ENCODE measurements around the gene ZNF174. TPM values are rescaled to one million over a fixed set of nuclear protein-coding genes. Genes with fewer than 3 reads are reported as not detected.

ZNF174 gene
- polyA plus RNA-seq, 2 of the 4 experiments (the other 2 are of a cell fraction) = 9.5 to 15.8 TPM

- TF ChIP-seq JUNB (IDR thresholded peaks at IDR 0.05) = no peak
Observed at GRCh38 chr16:3431779-3432219, 30.8 kb downstream of the ZNF174 start (continued).

DNA sequence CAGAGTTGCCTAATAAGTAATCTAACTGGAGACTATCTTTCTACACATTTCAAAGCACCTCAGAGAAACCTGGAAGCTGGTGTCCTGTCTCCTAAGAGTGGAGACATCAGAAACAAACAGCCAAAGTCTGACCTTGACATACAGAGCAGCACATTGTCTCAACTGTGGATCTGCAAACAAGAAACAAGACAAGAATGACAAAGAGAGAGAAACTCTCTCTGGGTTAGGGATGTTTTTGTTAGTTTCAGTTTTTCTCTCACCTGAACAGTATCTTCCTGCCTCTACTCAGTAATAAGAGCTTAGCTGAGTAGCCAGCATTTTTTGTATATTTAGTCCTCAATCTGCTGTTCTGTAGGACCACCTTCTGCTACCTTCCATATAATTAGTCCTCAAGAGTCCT, 33.4 kb downstream of the ZNF174 start:
- ChIA-PET CTCF (no interaction called here), POLR2A (no interaction called here)
- Histone ChIP-seq H3K4me2 (no peak overlapping the region), H3K4me3 (no peak overlapping the region), H3K27ac (no peak overlapping the region), H3K4me1 (no peaks in the 10 kb centered on the region), H3K9me3 (peaks cover 33% of the 10 kb centered on the region)
- no peak for ATAC-seq
- TF ChIP-seq, protein P1, sequence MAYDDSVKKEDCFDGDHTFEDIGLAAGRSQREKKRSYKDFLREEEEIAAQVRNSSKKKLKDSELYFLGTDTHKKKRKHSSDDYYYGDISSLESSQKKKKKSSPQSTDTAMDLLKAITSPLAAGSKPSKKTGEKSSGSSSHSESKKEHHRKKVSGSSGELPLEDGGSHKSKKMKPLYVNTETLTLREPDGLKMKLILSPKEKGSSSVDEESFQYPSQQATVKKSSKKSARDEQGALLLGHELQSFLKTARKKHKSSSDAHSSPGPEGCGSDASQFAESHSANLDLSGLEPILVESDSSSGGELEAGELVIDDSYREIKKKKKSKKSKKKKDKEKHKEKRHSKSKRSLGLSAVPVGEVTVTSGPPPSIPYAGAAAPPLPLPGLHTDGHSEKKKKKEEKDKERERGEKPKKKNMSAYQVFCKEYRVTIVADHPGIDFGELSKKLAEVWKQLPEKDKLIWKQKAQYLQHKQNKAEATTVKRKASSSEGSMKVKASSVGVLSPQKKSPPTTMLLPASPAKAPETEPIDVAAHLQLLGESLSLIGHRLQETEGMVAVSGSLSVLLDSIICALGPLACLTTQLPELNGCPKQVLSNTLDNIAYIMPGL (CRISPR knock-in tag; IDR thresholded peaks at IDR 0.05; ENCODE audit: borderline replicate concordance) = no peak
- TF ChIP-seq, protein P2, sequence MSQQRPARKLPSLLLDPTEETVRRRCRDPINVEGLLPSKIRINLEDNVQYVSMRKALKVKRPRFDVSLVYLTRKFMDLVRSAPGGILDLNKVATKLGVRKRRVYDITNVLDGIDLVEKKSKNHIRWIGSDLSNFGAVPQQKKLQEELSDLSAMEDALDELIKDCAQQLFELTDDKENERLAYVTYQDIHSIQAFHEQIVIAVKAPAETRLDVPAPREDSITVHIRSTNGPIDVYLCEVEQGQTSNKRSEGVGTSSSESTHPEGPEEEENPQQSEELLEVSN (IDR thresholded peaks at IDR 0.05; ENCODE audit: borderline replicate concordance, low read depth) = no peak
- TF ChIP-seq SREBF2 (IDR thresholded peaks at IDR 0.05) (no peak), FOSL2 (IDR thresholded peaks at IDR 0.05) (no peak), FOSL2 (CRISPR knock-in tag; IDR thresholded peaks at IDR 0.05) (no peak)
- TF ChIP-seq, protein P3, sequence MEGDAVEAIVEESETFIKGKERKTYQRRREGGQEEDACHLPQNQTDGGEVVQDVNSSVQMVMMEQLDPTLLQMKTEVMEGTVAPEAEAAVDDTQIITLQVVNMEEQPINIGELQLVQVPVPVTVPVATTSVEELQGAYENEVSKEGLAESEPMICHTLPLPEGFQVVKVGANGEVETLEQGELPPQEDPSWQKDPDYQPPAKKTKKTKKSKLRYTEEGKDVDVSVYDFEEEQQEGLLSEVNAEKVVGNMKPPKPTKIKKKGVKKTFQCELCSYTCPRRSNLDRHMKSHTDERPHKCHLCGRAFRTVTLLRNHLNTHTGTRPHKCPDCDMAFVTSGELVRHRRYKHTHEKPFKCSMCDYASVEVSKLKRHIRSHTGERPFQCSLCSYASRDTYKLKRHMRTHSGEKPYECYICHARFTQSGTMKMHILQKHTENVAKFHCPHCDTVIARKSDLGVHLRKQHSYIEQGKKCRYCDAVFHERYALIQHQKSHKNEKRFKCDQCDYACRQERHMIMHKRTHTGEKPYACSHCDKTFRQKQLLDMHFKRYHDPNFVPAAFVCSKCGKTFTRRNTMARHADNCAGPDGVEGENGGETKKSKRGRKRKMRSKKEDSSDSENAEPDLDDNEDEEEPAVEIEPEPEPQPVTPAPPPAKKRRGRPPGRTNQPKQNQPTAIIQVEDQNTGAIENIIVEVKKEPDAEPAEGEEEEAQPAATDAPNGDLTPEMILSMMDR (IDR thresholded peaks at IDR 0.05) = no peak
- TF ChIP-seq, protein P4, sequence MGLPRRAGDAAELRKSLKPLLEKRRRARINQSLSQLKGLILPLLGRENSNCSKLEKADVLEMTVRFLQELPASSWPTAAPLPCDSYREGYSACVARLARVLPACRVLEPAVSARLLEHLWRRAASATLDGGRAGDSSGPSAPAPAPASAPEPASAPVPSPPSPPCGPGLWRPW (IDR thresholded peaks at IDR 0.05) = no peak
- no peak for DNase-seq (ENCODE audit: low read depth in 1 of 2, low spot score in 1 of 2)
- FAIRE-seq = no peak

DNA sequence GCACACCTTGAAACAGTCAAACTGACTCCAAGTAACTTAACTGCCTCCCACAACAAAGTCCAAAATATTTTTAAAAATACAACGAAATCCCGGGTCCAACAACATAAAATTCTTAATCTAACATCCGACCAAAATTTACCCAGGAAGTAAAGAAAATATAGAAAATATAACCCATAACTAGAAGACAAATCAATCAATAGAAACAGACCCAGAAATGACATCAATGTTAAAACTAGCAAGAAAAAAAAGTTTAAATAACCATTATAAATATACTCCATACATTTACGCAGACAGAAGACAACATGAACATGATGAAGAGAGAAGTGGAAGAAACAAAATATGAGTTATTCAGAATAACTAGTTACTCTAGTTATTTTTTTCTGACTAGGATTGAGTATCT, 38.6 kb downstream of the ZNF174 start:
- peaks cover 60% of the 10 kb centered on the region for H3K9me3 ChIP-seq
- POLR2A ChIA-PET = no interaction called here
- no peak overlapping the region for H3K4me3 ChIP-seq
- FAIRE-seq = no peak
- no peak overlapping the region for H3K4me2 ChIP-seq
- TF ChIP-seq EHF (CRISPR knock-in tag; IDR thresholded peaks at IDR 0.05) = no peak
- TF ChIP-seq, protein P4 (IDR thresholded peaks at IDR 0.05) = no peak
- TF ChIP-seq RNF2 (IDR thresholded peaks at IDR 0.05; ENCODE audit: borderline replicate concordance, low read depth) = no peak
- TF ChIP-seq JUNB (IDR thresholded peaks at IDR 0.05) = no peak
- no peak for TF ChIP-seq RARB (CRISPR knock-in tag; IDR thresholded peaks at IDR 0.05)
- TF ChIP-seq RFX5 (IDR thresholded peaks at IDR 0.05) = no peak
- no peak for TF ChIP-seq ZNF302 (CRISPR knock-in tag; IDR thresholded peaks at IDR 0.05)
- no peak for TF ChIP-seq ESRRA (IDR thresholded peaks at IDR 0.05; ENCODE audit: borderline replicate concordance, low read length)
- no peak for TF ChIP-seq MAZ (IDR thresholded peaks at IDR 0.05; ENCODE audit: borderline replicate concordance, low read depth, low read length)
- TF ChIP-seq HOXA7 (CRISPR knock-in tag; IDR thresholded peaks at IDR 0.05) = no peak
- no peak for TF ChIP-seq SREBF2 (IDR thresholded peaks at IDR 0.05)
- 45% methylated on average over 4 of the region's 4 CpGs for WGBS (ENCODE audit: missing lambda C conversion rate)
- CTCF ChIA-PET = no interaction called here
- no peak for ATAC-seq
- no peaks in the 10 kb centered on the region for H3K4me1 ChIP-seq
- DNase-seq (ENCODE audit: low read depth in 1 of 2, low spot score in 1 of 2) = no peak
- H3K27ac ChIP-seq = no peak overlapping the region
